Endometrium (tissue), 2 donors: ENCODE measurements around the gene TMOD4.
A peak's percentile ranks its signal among the peaks of the same experiment; 100 is the strongest.

Source experiments
- FAIRE-seq: peaks from 2 replicates; lab custom pipeline; 2012; peaks lifted over from hg19 to GRCh38; lab: Jason Lieb, UNC
- donor health status: control.
- donor health status: control.

Gene TMOD4

GRCh38 chr1:151175041-151175741 lies 590 bp downstream of the TMOD4 start:
- no peak for FAIRE-seq

DNA sequence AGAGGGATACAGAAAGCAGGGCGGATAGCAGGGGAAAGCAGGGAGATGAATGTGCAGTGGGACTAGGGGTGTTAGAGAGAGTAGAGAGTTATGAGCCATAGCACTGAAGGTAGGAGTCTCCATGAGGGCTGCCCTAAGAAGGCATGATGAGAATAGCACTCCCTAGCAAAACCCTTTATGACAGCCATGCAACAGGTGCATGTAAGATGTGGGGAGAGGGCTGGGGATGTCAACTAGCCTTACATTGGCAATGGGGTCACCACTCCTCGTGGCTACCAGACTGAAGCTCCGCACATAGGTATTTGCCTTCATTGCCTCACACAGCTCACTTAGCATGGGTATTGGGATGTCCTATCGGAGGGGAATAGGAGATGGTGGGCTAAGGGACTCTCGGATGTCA lies 4.6 kb downstream of the TMOD4 start:
- no peak for FAIRE-seq

GRCh38 chr1:151167116-151167515 lies 8.7 kb downstream of the TMOD4 start:
- no peak for FAIRE-seq

DNA sequence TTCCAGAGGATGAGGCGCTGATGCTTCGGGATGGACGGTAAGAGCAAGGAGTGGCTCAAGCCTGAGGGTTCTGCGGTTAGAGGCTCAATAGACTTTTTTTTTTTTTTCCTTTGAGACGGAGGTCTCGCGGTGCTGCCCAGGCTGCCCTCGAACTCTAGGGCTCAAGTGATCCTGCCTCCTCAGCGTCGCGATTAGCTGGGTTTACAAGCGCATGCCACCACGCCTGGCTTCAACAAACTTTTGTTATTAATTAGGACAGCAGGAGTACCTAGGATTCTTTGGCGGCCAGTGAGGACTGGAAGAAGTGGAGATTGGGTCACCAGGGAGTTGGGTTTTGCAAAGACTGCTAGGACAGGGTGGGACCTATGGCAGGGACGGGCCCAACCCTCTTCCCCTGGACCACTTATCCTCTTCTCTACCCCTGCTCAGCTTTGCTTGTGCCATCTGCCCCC lies 9.2 kb downstream of the TMOD4 start:
- no peak for FAIRE-seq

GRCh38 chr1:151165738-151166504 lies 9.9 kb downstream of the TMOD4 start, which contains the start of the genes LYSMD1 and SCNM1:
Gene LYSMD1, minus strand, starts transcription at chr1:151165902. Its CDS starts 644 bp downstream, at chr1:151165258.
Gene SCNM1, plus strand, starts transcription at chr1:151166144. Its CDS starts 9 bp downstream, at chr1:151166153.
- FAIRE-seq = peak; percentile 98

DNA sequence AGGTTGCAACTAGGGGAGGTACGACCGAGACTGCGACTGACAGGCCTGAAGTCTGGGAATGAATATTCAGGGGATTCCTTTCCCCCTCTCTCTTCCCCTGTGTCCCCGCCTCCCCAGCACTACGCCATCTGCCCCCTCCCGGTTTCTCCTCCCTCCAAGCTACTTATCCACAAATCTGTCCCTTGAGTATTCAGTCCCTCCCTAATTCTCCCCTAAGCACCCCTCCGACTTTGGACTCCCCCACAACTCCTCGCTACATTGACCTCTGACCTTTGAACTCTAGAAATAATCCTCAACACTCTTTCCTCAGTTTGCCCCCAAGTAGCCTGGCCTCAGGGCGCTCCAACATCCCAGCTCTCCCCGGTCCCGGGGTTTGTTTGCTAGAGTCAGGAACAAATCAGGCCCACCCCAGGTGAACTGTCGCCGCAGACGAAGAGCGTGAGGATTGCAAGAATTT lies 10.5 kb downstream of the TMOD4 start:
- no peak for FAIRE-seq

DNA sequence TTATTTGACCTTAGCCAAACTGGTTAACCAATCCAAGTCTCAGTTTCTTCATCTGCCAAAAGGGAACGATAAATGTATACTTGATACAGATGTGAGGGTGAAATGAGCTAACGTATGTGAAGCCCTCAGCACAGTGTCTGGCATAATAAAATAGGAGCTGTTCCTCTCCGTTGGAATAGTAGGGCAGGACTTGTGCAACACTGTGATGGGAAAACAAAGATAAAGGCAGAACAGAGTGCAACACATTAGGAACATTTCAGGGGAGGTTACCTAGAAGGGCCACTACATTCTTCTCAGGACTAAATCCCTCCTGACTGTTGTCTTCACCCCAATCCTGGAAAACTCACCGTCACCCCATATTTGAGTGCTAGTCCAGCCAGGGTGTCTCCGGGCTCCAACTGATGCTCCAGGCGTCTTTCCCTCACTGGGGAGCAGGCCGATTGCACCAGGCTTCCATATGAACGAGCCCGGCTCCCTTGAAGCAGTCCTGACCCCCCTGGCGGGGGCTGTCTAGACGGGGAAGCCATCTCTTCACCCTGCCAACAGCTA lies 11.0 kb downstream of the TMOD4 start:
- no peak for FAIRE-seq

DNA sequence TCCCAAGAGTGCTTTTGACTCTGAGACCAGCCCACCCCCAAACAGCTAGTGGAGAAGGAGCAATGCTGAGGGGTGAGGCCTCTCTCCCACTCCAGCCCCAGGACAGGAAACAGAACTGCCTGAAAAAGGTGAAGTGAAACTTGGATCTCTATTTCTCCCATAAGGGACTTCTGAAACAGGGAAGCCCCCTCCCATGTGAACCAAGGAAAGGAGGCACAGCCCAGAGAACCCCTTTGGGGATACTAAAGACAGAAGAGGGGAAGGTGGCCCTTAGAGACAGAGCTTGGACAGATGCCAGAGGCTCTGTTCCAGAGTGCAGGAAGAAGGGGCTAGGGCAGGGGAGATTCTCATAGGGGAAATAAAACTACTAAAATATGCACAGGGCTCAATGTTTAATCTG lies 16.4 kb downstream of the TMOD4 start:
- no peak for FAIRE-seq

DNA sequence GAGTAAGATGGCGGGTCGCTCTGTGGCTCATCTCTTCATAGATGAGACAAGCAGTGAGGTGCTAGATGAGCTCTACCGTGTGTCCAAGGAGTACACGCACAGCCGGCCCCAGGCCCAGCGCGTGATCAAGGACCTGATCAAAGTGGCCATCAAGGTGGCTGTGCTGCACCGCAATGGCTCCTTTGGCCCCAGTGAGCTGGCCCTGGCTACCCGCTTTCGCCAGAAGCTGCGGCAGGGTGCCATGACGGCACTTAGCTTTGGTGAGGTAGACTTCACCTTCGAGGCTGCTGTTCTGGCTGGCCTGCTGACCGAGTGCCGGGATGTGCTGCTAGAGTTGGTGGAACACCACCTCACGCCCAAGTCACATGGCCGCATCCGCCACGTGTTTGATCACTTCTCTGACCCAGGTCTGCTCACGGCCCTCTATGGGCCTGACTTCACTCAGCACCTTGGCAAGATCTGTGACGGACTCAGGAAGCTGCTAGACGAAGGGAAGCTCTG lies 17.0 kb downstream of the TMOD4 start:
- FAIRE-seq = no peak

DNA sequence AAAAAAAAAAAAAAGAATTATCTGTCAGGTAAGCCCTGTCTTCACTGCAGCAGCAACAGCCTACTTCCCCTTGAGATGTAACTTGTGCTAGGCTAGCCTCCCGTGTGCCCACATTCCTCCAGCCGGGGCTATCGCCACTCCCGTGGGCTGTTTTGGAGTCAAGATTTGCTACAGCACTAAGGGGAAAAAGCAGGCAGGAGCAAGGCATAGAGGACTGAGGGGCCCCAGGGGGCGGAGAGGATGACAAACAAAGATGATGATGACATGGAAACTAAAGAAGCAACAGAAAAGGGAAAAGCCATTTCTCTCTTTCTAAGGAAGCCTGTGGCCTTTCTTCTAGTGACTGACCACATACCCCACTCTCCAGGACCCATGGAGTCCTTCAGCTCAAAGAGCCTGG lies 17.5 kb downstream of the TMOD4 start:
- FAIRE-seq = no peak

DNA sequence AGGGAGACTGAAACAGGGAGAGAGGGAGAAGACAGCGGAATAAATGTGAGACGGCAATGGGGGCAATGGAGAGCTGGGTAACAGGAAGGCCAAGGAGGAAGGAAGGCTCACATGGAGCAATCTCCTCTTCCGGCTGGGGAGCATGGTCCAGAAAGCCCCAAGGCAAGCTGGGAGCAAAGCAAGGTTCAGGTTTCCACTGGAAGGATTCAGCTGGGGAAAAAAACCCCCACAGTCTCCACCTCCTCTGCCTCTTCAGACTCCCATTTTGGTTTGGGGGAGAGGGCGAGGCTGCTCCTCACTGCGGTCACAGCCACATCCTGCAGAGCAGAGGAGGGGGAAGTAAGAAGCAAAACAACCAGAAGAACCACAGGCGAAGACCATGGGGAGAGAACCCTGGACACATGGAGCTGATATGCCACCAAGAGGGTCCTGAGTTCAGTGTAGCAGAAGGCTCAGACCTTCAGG lies 18.7 kb downstream of the TMOD4 start:
- no peak for FAIRE-seq

- no peak for FAIRE-seq
Observed at GRCh38 chr1:151156515-151156819, 19.3 kb downstream of the TMOD4 start, which contains the start of gene TNFAIP8L2. Gene TNFAIP8L2, plus strand, starts transcription at chr1:151156649. Its CDS starts 2,049 bp downstream, at chr1:151158698.

DNA sequence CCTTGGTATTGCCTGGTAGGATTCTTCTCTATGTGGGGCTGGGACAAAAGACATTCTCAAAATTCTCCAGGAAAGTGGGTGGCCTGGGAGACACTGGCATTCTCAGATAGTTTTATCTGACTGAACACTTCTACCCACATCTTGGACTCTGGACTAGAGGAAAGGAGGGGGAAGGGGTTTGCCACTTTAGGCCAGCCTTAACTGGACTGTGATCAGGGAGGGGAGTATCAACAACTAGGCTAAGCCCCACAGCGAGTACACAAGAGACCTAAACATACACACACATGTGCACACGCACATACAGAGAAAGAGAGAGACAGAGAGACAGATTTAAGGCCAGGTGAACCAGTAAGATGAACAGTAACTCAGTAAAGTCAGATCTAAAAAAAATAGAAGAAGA lies 28.1 kb downstream of the TMOD4 start:
- no peak for FAIRE-seq

DNA sequence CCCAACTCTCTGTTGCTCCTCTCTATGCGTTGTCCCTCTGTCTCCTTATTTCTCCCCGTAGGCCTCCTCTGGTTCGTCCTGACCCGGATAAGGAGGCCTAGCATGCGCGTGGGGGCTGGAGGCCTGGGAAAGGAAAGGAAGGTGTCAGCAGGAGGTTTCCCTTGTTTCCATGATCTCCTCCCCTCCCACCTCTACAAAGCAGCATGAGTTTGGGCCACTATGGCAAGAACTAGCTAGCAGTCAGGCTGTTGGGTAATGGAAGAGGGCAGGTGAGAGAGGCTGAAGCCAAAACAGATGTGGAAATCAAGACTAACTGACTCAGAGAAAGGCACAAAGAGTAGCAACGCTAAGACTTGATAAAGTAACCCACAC lies 28.7 kb downstream of the TMOD4 start:
- FAIRE-seq = no peak

GRCh38 chr1:151146412-151147131 lies 29.2 kb downstream of the TMOD4 start, which contains the start of gene SEMA6C:
Gene SEMA6C, minus strand, starts transcription at chr1:151146631. Its CDS starts 4,010 bp downstream, at chr1:151142621.
- FAIRE-seq = peak; percentile 60

GRCh38 chr1:151146072-151146411 lies 29.7 kb downstream of the TMOD4 start:
- no peak for FAIRE-seq

DNA sequence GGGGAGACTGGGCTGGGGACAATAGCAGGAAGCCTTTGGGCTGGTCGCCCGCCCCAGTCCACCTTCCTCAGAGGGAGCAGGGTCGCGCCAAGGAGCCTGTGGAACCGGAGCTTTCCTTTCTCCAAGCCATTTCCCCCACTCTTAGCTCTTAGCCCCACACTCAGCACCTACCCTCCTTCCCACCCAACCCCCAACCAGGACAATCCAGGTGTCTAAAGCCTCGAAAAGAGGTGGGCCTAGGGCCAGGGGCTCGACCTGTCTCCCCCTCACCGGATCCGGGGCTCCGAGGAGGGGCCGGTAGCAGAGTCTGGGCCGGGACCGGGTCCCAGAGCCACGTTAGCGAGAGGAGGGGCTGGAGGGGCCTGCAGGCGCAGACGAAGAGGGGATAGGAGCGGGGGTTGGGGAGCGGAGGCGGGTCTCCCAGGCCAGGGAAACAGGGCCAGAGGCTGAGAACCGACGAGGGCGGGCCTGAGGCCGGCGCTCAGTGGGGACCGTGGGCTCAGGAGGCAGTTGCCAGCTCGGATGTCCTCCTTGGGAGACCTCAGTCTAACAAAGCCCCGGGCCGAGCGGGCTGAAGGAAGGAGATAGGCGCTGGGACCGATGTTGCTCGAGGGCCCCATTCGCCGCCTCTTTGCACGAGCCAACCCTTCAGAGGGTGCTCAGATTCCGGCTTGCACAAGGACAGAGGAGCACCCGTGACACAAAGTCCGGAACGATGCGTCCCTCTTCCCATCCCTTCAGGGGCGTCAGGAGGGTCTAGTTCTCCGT lies 30.3 kb downstream of the TMOD4 start:
- FAIRE-seq = no peak

GRCh38 chr1:151144474-151145303 lies 31.1 kb downstream of the TMOD4 start:
- no peak for FAIRE-seq

DNA sequence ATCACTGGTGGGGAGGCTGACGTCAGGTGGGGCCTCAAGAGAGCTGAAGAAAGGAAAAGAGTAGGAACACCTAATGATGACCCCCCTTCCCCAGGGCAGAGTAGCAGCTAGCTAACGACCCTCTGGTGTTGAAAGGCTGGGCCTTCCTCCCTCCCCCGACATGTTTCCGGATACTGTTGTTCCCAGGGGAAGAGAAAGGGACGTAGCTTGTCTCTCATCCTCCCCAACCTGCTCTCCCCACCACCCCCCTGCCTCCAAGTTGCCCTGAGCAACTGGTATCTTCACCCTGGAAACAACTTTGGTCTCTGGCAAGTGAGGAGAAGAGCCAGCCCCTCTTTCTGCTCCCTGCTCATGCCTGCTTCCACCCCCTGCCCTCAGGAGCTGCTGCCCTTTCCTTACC lies 31.8 kb downstream of the TMOD4 start:
- no peak for FAIRE-seq

DNA sequence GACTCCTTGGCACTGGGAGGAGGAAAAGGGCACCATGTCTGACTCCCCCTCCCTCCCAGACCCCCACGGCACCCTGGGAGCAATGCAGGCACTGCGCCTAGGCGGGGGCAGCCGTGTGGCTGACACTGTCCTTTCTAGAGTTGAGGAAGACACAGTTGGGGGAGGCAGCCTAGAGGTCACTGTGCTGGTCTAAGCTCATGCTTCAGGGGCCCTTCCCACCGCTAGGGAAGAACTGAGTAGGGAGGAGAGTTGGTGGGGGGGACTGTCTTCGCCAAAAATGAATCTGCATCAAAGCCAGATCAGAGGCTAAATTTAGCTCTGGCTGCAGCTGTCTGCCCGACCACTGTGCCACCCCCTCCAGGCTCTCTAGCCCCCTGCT lies 32.7 kb downstream of the TMOD4 start:
- no peak for FAIRE-seq
